WTC11 (cell line): ENCODE measurements around the gene SMAD5. TPM values are rescaled to one million over a fixed set of nuclear protein-coding genes. Genes with fewer than 3 reads are reported as not detected.

Experiments used
- ATAC-seq: fragments of 200-7000 bp; cut with Tn5 transposase; 2 replicates; pipeline ENCODE4 v1.10.0; 2021; ENCODE audit warnings: mild to moderate bottlenecking, moderate library complexity
- CTCF ChIA-PET: fragments of 300-600 bp; sonication (Branson Sonifier 250); formaldehyde crosslinking; loops from one replicate; lab custom pipeline; 2021; ENCODE audit warnings: antibody characterized with exemption; lab: Charles Lee
- POLR2A ChIA-PET: fragments of 350-600 bp; sonication (Branson Sonifier 250); formaldehyde crosslinking; loops from one replicate; lab custom pipeline; 2021; ENCODE audit warnings: antibody characterized with exemption; lab: Charles Lee
- DNase-seq: peaks from one replicate; pipeline ENCODE4 v3.0.0; 2021; ENCODE audit warnings: low spot score
- H3K27ac Mint-ChIP-seq: 2 replicates; pipeline ENCODE4 v1.8.0; 2021; ENCODE audit warnings: mixed read lengths
- H3K27me3 Mint-ChIP-seq: 2 replicates; pipeline ENCODE4 v1.8.0; 2021; ENCODE audit warnings: low read depth, mild to moderate bottlenecking, moderate library complexity, mixed read lengths
- H3K36me3 Mint-ChIP-seq: 2 replicates; pipeline ENCODE4 v1.8.0; 2021; ENCODE audit warnings: mixed read lengths
- H3K4me1 Mint-ChIP-seq: 2 replicates; pipeline ENCODE4 v1.8.0; 2022; ENCODE audit warnings: mixed read lengths
- H3K4me3 Mint-ChIP-seq: 2 replicates; pipeline ENCODE4 v1.8.0; 2021; ENCODE audit warnings: mild to moderate bottlenecking, moderate library complexity, mixed read lengths
- H3K9me3 Mint-ChIP-seq: 2 replicates; pipeline ENCODE4 v1.8.0; 2021; ENCODE audit warnings: mixed read lengths
- EMX1 ChIP-seq: fragments of 250-450 bp; sonication (Bioruptor Pico); IDR thresholded peaks from 2 replicates; pipeline ENCODE4 v1.8.0; 2021; ENCODE audit warnings: mild to moderate bottlenecking
- FOXP4 ChIP-seq: sonication (generic); formaldehyde crosslinking; IDR thresholded peaks from 2 replicates; pipeline ENCODE4 v1.8.0; 2022; ENCODE audit warnings: mild to moderate bottlenecking, missing genetic modification reagents
- GABPB1 ChIP-seq: sonication (generic); formaldehyde crosslinking; IDR thresholded peaks from 2 replicates; pipeline ENCODE4 v1.8.1; 2023; ENCODE audit warnings: mild to moderate bottlenecking, missing genetic modification reagents
- NFE2L1 ChIP-seq: sonication (generic); formaldehyde crosslinking; IDR thresholded peaks from 2 replicates; pipeline ENCODE4 v1.8.1; 2023; ENCODE audit warnings: missing genetic modification reagents
- NFYB ChIP-seq: sonication (generic); formaldehyde crosslinking; conservative IDR thresholded peaks from 2 replicates; pipeline ENCODE4 v1.8.0; 2022; ENCODE audit warnings: low read depth, missing genetic modification reagents
- PRRX2 ChIP-seq: fragments of 250-450 bp; sonication (Bioruptor Pico); IDR thresholded peaks from 2 replicates; pipeline ENCODE4 v1.8.0; 2021; ENCODE audit warnings: mild to moderate bottlenecking
- SOX15 ChIP-seq: fragments of 250-450 bp; sonication (Bioruptor Pico); IDR thresholded peaks from 2 replicates; pipeline ENCODE4 v1.9.0; 2021; ENCODE audit warnings: mild to moderate bottlenecking
- STAT6 ChIP-seq: sonication (generic); formaldehyde crosslinking; conservative IDR thresholded peaks from 2 replicates; pipeline ENCODE4 v1.8.1; 2023; ENCODE audit warnings: mild to moderate bottlenecking, low read depth, missing genetic modification reagents, moderate library complexity
- TEAD1 ChIP-seq: sonication (generic); formaldehyde crosslinking; IDR thresholded peaks from 2 replicates; pipeline ENCODE4 v1.8.0; 2022; ENCODE audit warnings: mild to moderate bottlenecking, missing genetic modification reagents
- TP53 ChIP-seq: sonication (generic); formaldehyde crosslinking; IDR thresholded peaks from 2 replicates; pipeline ENCODE4 v1.8.1; 2023; ENCODE audit warnings: mild to moderate bottlenecking, missing genetic modification reagents
- USF2 ChIP-seq: sonication (generic); formaldehyde crosslinking; IDR thresholded peaks from 2 replicates; pipeline ENCODE4 v1.8.1; 2023; ENCODE audit warnings: mild to moderate bottlenecking, missing genetic modification reagents, moderate library complexity
- ZBTB21 ChIP-seq: sonication (generic); formaldehyde crosslinking; IDR thresholded peaks from 2 replicates; pipeline ENCODE4 v1.8.1; 2023; ENCODE audit warnings: mild to moderate bottlenecking, missing genetic modification reagents, borderline replicate concordance
- ZNF396 ChIP-seq: fragments of 250-450 bp; sonication (Bioruptor Pico); IDR thresholded peaks from 2 replicates; pipeline ENCODE4 v1.8.0; 2021; ENCODE audit warnings: mild to moderate bottlenecking, moderate library complexity, borderline replicate concordance
- total RNA-seq: library from RNA; stranded (reverse); gene quantifications from 3 replicates; pipeline ENCODE4 v1.2.3, GENCODE V29; 2021
- TF ChIP-seq, protein P1 (sequence below): sonication (generic); formaldehyde crosslinking; IDR thresholded peaks from 2 replicates; pipeline ENCODE4 v1.8.0; 2022; ENCODE audit warnings: missing genetic modification reagents
- TF ChIP-seq, protein P2 (sequence below): sonication (generic); formaldehyde crosslinking; IDR thresholded peaks from 2 replicates; pipeline ENCODE4 v1.8.1; 2023; ENCODE audit warnings: mild to moderate bottlenecking, missing genetic modification reagents
- TF ChIP-seq, protein P3 (sequence below): fragments of 200-600 bp; IDR thresholded peaks from 2 replicates; pipeline ENCODE4 v1.8.0; 2022; ENCODE audit warnings: antibody characterized with exemption
- TF ChIP-seq, protein P4 (sequence below): sonication (generic); formaldehyde crosslinking; IDR thresholded peaks from 2 replicates; pipeline ENCODE4 v1.8.1; 2022; ENCODE audit warnings: mild to moderate bottlenecking, missing genetic modification reagents, moderate library complexity, borderline replicate concordance

The SMAD5 gene
- total RNA-seq, 1 experiment from 2014 or later, result 65.2 TPM

GRCh38 chr5:136094913-136095641, 37.6 kb upstream of the SMAD5 start:
- ATAC-seq, result no peak
- POLR2A ChIA-PET, result no interaction called here
- CTCF ChIA-PET, result no interaction called here
- H3K36me3 Mint-ChIP-seq, result no peaks in the 10 kb centered on the region
- DNase-seq, result no peak
- H3K27ac Mint-ChIP-seq, result no peak overlapping the region
- no peaks in the 10 kb centered on the region for H3K9me3 Mint-ChIP-seq
- peaks cover 2% of the 10 kb centered on the region; the same call in 1 of the 2 replicates for H3K27me3 Mint-ChIP-seq
- H3K4me1 Mint-ChIP-seq, result peaks cover 13% of the 10 kb centered on the region
- TF ChIP-seq, protein P1, sequence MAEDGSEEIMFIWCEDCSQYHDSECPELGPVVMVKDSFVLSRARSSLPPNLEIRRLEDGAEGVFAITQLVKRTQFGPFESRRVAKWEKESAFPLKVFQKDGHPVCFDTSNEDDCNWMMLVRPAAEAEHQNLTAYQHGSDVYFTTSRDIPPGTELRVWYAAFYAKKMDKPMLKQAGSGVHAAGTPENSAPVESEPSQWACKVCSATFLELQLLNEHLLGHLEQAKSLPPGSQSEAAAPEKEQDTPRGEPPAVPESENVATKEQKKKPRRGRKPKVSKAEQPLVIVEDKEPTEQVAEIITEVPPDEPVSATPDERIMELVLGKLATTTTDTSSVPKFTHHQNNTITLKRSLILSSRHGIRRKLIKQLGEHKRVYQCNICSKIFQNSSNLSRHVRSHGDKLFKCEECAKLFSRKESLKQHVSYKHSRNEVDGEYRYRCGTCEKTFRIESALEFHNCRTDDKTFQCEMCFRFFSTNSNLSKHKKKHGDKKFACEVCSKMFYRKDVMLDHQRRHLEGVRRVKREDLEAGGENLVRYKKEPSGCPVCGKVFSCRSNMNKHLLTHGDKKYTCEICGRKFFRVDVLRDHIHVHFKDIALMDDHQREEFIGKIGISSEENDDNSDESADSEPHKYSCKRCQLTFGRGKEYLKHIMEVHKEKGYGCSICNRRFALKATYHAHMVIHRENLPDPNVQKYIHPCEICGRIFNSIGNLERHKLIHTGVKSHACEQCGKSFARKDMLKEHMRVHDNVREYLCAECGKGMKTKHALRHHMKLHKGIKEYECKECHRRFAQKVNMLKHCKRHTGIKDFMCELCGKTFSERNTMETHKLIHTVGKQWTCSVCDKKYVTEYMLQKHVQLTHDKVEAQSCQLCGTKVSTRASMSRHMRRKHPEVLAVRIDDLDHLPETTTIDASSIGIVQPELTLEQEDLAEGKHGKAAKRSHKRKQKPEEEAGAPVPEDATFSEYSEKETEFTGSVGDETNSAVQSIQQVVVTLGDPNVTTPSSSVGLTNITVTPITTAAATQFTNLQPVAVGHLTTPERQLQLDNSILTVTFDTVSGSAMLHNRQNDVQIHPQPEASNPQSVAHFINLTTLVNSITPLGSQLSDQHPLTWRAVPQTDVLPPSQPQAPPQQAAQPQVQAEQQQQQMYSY, result no peak
- TF ChIP-seq, protein P2, sequence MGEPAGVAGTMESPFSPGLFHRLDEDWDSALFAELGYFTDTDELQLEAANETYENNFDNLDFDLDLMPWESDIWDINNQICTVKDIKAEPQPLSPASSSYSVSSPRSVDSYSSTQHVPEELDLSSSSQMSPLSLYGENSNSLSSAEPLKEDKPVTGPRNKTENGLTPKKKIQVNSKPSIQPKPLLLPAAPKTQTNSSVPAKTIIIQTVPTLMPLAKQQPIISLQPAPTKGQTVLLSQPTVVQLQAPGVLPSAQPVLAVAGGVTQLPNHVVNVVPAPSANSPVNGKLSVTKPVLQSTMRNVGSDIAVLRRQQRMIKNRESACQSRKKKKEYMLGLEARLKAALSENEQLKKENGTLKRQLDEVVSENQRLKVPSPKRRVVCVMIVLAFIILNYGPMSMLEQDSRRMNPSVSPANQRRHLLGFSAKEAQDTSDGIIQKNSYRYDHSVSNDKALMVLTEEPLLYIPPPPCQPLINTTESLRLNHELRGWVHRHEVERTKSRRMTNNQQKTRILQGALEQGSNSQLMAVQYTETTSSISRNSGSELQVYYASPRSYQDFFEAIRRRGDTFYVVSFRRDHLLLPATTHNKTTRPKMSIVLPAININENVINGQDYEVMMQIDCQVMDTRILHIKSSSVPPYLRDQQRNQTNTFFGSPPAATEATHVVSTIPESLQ (CRISPR knock-in tag), result no peak
- TF ChIP-seq STAT6 (CRISPR knock-in tag) (no peak), TP53 (no peak), PRRX2 (CRISPR knock-in tag) (no peak), EMX1 (CRISPR knock-in tag) (no peak), USF2 (CRISPR knock-in tag) (no peak), SOX15 (CRISPR knock-in tag) (no peak)
- TF ChIP-seq, protein P3, sequence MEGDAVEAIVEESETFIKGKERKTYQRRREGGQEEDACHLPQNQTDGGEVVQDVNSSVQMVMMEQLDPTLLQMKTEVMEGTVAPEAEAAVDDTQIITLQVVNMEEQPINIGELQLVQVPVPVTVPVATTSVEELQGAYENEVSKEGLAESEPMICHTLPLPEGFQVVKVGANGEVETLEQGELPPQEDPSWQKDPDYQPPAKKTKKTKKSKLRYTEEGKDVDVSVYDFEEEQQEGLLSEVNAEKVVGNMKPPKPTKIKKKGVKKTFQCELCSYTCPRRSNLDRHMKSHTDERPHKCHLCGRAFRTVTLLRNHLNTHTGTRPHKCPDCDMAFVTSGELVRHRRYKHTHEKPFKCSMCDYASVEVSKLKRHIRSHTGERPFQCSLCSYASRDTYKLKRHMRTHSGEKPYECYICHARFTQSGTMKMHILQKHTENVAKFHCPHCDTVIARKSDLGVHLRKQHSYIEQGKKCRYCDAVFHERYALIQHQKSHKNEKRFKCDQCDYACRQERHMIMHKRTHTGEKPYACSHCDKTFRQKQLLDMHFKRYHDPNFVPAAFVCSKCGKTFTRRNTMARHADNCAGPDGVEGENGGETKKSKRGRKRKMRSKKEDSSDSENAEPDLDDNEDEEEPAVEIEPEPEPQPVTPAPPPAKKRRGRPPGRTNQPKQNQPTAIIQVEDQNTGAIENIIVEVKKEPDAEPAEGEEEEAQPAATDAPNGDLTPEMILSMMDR, result no peak
- TF ChIP-seq, protein P4, sequence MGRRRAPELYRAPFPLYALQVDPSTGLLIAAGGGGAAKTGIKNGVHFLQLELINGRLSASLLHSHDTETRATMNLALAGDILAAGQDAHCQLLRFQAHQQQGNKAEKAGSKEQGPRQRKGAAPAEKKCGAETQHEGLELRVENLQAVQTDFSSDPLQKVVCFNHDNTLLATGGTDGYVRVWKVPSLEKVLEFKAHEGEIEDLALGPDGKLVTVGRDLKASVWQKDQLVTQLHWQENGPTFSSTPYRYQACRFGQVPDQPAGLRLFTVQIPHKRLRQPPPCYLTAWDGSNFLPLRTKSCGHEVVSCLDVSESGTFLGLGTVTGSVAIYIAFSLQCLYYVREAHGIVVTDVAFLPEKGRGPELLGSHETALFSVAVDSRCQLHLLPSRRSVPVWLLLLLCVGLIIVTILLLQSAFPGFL (CRISPR knock-in tag), result no peak
- H3K4me3 Mint-ChIP-seq, result no peak overlapping the region

DNA sequence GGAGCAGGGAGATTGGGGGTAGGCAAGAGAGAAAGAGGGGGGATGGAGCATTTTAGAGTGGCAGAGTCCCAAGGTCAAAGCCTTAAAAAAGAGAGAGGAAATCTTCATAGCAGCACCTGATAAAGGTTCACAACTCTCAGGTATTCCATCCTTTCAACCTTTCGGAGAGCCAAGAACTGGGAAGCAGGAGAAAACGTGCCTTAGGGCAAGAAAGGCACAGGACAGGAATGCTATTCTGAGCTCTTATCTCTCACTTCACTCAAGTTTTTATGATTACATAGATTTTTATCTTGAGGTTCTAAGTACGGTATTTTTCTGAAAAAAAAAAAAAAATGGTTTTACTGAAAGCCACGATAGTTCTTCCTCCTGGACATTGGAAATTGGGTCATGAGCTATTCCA, 34.5 kb upstream of the SMAD5 start:
- ChIA-PET POLR2A (no interaction called here), CTCF (interaction anchor here (1.2 kb wide), 1 partner anchor 16 kb away, joined by 3 read pairs; no protein-coding TSS in a partner anchor)
- no peak overlapping the region for H3K27ac Mint-ChIP-seq
- ATAC-seq (peak; percentile 22; the same call in 1 of the 2 replicates), DNase-seq (no peak)
- H3K27me3 Mint-ChIP-seq, result 0 out of 2 replicates have a peak, but pooled peaks cover 2% of the 10 kb centered on the region
- H3K4me3 Mint-ChIP-seq, result no peak overlapping the region
- H3K36me3 Mint-ChIP-seq, result no peaks in the 10 kb centered on the region
- no peaks in the 10 kb centered on the region for H3K9me3 Mint-ChIP-seq
- peaks cover 13% of the 10 kb centered on the region for H3K4me1 Mint-ChIP-seq
- TF ChIP-seq NFE2L1 (CRISPR knock-in tag) (no peak), USF2 (CRISPR knock-in tag) (no peak), ZBTB21 (CRISPR knock-in tag) (no peak), GABPB1 (CRISPR knock-in tag) (no peak), FOXP4 (CRISPR knock-in tag) (no peak), NFYB (CRISPR knock-in tag) (no peak), ZNF396 (no peak), TEAD1 (CRISPR knock-in tag) (no peak)
